Loucy (cell line): Measurements from ENCODE around the gene ZNF316.

ENCODE experiments used
- EZH2phosphoT487 ChIP-seq: fragments of 200-600 bp; IDR thresholded peaks from 2 replicates; pipeline ENCODE4 v1.6.1; 2018; ENCODE audit warnings: antibody characterized with exemption, mild to moderate bottlenecking, moderate library complexity, borderline replicate concordance
- TF ChIP-seq, protein P1 (sequence below): fragments of 200-600 bp; sonication (generic); conservative IDR thresholded peaks from 2 replicates; pipeline ENCODE4 v1.5.1; 2014; ENCODE audit warnings: mild to moderate bottlenecking, antibody characterized with exemption, low read length

DNA sequence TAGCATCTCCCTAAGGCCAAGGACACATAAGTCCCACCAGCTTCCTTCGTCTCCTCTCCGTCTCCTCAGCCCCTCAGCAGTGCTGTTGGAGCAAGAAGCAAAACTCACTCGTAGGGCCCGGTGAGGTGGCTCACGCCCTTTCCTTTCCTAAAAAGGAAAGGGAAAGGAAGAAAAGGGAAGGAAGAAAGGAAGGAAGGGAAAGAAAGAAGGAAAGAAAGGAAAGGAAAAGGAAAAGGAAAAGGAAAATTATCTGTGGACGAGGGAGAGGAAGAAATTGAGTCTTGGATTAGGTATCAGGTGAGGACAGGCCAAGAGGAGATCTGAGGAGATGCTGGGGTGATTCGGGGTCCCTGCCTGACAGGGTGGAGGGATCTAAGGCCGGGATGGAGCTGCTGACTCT lies 3.1 kb upstream of the ZNF316 start:
- TF ChIP-seq, protein P1, sequence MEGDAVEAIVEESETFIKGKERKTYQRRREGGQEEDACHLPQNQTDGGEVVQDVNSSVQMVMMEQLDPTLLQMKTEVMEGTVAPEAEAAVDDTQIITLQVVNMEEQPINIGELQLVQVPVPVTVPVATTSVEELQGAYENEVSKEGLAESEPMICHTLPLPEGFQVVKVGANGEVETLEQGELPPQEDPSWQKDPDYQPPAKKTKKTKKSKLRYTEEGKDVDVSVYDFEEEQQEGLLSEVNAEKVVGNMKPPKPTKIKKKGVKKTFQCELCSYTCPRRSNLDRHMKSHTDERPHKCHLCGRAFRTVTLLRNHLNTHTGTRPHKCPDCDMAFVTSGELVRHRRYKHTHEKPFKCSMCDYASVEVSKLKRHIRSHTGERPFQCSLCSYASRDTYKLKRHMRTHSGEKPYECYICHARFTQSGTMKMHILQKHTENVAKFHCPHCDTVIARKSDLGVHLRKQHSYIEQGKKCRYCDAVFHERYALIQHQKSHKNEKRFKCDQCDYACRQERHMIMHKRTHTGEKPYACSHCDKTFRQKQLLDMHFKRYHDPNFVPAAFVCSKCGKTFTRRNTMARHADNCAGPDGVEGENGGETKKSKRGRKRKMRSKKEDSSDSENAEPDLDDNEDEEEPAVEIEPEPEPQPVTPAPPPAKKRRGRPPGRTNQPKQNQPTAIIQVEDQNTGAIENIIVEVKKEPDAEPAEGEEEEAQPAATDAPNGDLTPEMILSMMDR: no peak
- TF ChIP-seq EZH2phosphoT487: no peak
